Measurements from ENCODE around the gene ZSCAN23.

ZSCAN23 gene

GRCh38 chr6:28433119-28433518 is 10.2 kb downstream of the ZSCAN23 start:
- no peak overlapping the region for H3K4me3 ChIP-seq (ENCODE audit: low read depth, low read length)
- TF ChIP-seq CTCF (IDR thresholded peaks at IDR 0.05; ENCODE audit: low read depth, low read length) = no peak

- H3K4me3 ChIP-seq (ENCODE audit: low read depth, low read length) = no peak overlapping the region
- TF ChIP-seq CTCF (IDR thresholded peaks at IDR 0.05; ENCODE audit: low read depth, low read length) = no peak
These were observed 13.5 kb downstream of the ZSCAN23 start for GRCh38 chr6:28429781-28430180.

GRCh38 chr6:28425944-28426541 is 17.2 kb downstream of the ZSCAN23 start:
- no peak overlapping the region for H3K4me3 ChIP-seq (ENCODE audit: low read depth, low read length)
- no peak for TF ChIP-seq CTCF (IDR thresholded peaks at IDR 0.05; ENCODE audit: low read depth, low read length)

- TF ChIP-seq CTCF (IDR thresholded peaks at IDR 0.05; ENCODE audit: low read depth, low read length) = no peak
- no peak overlapping the region for H3K4me3 ChIP-seq (ENCODE audit: low read depth, low read length)
These were observed 19.1 kb downstream of the ZSCAN23 start for GRCh38 chr6:28424163-28424562.

- no peak overlapping the region for H3K4me3 ChIP-seq (ENCODE audit: low read depth, low read length)
- no peak for TF ChIP-seq CTCF (IDR thresholded peaks at IDR 0.05; ENCODE audit: low read depth, low read length)
These were observed 19.7 kb downstream of the ZSCAN23 start for GRCh38 chr6:28423546-28423945.

GRCh38 chr6:28413681-28414080 is 29.6 kb downstream of the ZSCAN23 start:
- TF ChIP-seq CTCF (IDR thresholded peaks at IDR 0.05; ENCODE audit: low read depth, low read length) = no peak
- H3K4me3 ChIP-seq (ENCODE audit: low read depth, low read length) = no peak overlapping the region

- no peak for TF ChIP-seq CTCF (IDR thresholded peaks at IDR 0.05; ENCODE audit: low read depth, low read length)
- no peak overlapping the region for H3K4me3 ChIP-seq (ENCODE audit: low read depth, low read length)
These were observed 32.5 kb downstream of the ZSCAN23 start for GRCh38 chr6:28410767-28411166.
